HG03039 (cell line): ENCODE measurements around the gene AFG1L.
"Not testable (repeated sequence)": the region's sequence is repeated elsewhere in the genome, so short reads cannot be mapped to it uniquely, and the experiment has no call there.

Source experiments
- ATAC-seq: cut with Tn5 transposase; IDR thresholded peaks from one replicate; pipeline ENCODE4 v1.9.1; 2021; ENCODE audit warnings: mild to moderate bottlenecking, moderate library complexity; ENCODE audit not compliant: unreplicated experiment

The AFG1L gene

DNA sequence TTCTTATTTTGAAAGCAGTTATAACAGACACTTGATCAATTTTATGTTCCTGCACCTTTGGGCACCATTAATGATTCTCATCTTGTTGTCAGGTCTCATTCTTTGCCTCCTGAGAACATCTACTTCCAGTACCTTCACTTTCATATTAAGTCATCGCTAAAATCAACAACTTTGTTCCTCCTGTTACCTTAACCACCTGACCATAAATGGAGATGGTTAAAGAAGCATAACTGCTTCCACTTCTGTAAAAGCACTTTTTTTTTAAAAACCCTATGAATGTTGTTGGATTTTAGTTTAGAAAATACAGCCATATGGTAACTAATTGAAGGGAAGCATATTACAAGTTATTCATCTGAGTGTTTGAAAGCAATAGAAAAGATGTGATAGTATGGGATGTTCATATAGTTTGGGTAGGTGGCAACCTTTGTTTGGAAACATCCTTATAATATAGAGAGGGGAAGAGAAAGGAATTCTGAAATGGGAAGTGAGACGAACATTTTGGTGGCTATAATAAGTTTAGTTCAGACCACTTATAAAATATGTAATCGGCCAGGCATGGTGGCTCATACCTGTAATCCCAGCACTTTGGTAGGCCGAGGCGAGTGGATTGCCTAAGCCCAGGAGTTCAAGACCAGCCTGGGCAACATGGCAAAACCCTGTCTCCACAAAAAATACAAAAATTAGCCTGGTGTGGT, 53.9 kb downstream of the AFG1L start:
- peak; percentile 84 for ATAC-seq

DNA sequence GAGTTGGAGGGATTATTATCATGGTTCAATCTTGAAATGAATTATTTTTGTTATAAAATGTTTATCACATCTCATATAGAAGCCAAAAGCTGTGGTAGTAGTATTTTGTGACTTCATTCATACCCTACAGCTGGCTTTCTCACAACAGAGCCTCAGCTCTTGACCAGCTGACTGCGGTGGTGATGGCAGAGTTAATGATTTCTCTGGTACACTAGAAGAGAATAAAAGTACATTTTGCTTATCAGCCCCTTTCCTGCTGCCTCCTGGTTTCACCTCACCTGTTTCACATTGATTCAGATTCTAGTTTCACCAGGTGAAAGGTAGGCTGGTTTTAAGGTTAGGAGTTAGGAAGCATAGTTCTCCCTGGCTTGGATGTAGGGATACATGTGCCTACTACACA, 55.7 kb downstream of the AFG1L start:
- ATAC-seq: no peak

DNA sequence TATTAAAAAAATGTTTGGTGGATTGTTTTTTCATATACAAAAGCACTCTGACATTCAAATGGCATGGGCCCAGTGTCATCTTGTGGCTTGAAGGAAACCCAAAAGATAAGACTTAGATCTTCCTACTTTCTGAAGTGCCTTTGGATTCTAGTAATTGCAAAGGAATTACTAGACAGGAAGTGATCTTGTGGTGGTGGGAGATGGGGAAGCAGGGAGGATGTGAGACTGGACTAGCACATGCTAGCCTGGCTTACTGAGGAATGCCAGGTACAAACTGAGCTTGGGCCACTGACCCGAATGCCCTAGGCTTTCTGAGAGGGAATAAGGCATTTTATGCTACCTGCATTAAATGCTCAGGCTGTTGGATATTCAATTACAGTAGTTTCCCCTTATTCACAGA, 59.0 kb downstream of the AFG1L start:
- no peak for ATAC-seq

DNA sequence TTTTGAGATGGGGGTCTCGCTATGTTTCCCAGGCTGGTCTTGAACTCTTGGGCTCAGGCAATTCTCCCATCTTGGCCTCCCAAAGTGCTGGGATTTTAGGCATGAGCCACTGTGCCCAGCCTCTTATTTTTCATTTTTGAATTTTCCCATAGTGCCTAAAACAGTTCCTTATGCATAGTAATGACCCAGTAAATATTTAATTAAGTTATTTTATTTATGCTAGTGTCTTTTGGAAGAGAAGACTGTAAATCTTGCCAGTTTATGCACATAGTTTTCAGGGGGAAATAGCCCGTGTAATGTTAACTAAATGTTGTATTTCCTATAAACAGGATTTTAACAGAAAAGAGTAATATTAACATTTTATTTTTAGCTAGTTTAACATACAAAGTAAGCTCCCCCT, 60.3 kb downstream of the AFG1L start:
- no peak for ATAC-seq

DNA sequence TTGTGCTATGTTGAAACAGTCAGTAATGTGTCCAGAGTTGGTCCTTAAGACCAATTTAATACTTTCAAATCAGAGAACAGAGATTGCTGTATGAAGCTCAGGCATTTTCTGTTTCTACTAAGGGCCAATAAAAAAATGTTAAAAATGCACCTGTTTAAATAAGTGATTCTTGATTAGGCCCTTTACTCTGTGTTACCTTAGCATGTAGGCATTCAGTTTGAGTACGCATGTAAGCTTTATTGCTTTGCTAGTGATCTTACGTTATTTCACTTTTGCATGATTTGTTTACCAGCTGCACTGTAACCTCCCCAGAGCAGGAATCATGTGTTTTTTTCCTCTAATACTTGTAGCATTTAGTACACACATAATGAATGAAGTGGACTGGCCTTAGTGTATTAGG, 61.0 kb downstream of the AFG1L start:
- ATAC-seq: no peak

DNA sequence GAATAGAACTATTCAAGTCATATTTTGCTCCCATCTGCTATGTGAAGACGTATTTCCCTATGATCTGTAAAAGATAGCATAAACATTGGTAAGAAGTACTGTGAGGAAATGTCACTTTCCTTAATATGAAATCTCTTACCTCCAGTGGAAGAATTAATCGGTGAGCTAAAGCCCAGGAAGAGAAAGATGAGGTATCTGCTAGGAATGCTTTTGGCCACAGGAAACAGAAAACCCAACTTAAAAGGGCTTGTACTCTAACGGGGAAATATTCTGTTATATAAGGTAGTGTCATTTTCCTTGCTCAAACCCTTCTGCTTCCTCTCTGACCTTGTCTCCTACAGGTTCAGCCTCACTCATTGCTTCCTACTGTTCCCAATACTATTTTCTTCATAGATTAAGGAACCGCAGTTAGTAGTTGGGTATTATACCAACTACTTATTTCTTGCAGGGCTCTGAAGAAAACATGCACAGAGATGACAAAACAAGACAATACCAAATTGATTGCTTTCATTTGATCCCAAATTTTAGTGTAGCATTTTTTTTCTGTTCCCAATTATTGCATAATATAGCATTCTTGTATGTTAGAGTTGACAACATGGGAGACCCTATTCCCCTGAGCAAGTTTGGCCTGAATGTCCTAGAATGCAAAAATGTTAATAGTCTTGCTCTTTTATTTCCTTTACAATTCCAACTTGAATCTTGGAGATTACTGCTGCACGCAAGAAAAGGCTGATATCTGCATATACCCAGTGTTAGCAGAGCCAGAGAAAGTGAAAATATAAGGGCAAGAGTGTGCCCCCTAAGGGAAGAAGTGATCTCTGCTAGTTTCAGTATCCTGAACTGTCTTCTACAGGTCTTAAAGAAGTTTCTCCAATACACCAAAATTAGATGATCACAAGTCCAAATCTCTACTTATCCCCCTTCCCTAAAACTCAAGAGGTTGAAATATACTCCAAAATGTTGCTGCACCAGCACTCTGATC, 65.3 kb downstream of the AFG1L start:
- no peak for ATAC-seq

DNA sequence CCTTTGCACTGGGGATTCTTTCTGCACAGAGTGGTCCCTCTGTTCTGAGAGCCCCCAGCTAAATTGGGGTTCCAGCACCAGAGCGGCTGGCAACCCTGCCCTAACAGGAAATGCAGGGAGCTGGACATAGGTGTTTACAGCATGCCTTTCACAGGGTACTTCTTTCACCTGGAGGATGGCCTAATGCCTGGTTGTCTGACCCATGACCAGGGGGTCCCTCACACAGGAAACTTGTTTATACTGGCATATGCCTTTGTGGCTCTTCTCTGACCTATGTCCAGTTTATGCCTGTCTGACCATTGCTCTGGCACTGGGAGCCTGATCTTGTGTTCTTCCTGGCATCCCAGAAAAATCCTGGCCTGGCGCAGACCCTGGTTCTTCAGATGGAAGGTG, 66.1 kb downstream of the AFG1L start:
- no peak for ATAC-seq

DNA sequence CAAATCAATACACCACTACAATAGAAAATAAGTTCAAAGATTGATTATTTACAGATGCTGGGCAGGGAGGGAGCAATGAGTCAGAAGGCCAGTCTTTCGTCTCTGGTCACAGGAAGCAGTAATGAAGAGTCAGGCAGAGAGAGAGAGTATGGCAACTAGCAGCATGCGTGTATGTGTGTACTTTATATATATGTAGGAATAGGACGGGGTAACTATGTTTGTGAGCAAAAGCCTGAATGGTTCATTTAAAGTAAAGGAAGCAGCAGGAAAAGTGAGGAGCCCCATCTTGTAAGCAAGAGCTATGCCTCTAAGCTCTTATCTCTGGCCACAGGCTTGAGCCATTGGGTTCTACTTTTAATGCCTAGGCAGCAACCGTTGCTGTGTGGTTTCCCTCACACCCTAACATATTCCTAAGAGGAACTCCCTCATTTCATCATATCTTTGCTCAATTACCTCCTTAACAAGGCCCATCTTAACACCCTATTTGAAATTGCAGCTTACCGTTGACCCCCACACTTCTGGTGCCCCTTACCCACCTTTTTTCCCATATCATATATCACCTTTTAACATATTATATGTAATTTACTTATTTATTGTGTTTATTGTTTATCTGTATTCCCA, 66.6 kb downstream of the AFG1L start:
- no peak for ATAC-seq

DNA sequence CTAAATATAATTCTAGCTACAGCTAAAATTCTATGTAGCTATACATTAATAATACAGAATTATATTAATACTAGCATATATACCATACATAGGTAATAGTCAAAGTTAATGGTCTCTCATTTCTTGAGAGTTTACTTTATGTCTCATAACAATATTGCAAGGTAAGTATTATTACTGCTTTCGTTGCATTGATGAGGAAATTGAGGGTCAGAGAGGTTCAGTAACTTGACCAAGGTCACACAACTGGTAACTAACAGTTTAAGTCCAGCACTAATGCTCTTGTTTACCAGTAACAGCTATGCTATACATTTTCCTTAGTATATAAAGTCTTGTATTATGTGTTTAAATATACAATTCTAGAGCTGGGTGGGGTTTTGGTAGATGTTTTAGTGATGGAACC, 67.6 kb downstream of the AFG1L start:
- ATAC-seq: no peak

DNA sequence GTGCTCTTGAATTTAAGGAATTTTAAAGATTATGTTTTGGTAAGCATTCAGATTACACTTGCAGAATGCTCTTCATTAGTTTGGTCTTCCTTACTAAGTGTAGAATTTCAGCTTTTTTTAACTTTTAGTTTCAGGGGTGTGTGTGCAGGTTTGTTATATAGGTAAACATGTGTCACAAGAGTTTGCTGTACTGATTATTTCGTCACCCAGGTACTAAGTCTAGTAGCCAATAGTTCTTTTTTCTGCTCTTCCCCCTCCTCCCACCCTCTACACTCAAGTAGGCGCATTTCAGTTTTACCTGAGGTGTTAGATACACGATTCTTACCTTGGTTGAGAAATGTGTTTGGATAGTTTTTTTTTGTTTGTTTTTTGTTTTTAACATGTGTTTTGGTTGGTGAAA, 68.3 kb downstream of the AFG1L start:
- no peak for ATAC-seq

DNA sequence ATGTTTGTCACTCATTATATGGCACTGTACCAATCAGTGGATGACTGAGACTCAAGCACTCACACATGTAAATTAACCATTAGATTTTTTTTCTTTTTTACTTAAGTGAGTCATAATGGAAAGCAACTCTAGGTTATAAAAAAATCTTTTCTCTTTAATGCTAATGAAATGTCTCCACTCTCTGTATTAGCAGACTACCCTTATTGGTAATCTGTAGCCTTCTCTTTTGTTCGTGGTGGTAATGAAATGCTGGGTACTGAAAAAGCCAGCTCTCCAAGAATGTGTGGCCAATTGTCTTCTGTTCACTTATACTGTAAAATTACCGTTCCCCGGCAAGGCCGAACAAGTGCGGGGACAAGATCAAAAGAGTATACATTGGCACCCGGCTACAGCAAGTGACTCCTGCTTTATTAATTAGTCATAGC, 69.0 kb downstream of the AFG1L start:
- no peak for ATAC-seq

DNA sequence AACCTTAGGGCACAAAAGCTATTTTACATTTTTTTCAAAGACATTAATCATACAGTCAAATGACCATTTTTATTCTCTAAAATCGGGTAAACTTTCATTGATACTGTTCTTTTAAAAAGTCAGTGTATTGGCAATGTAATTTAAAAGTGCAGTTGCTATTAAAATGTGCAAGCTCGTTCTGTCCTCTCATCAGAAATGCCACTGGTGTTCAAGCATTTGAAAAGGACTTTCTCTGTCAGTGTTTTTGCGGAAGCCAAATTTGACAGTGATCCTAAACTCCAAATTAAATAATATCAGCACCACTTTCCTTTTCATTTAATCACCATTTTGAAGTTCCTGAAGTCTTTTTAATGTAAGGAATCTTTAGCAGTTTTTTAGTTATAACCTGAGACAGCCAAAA, 69.6 kb downstream of the AFG1L start:
- no peak for ATAC-seq

DNA sequence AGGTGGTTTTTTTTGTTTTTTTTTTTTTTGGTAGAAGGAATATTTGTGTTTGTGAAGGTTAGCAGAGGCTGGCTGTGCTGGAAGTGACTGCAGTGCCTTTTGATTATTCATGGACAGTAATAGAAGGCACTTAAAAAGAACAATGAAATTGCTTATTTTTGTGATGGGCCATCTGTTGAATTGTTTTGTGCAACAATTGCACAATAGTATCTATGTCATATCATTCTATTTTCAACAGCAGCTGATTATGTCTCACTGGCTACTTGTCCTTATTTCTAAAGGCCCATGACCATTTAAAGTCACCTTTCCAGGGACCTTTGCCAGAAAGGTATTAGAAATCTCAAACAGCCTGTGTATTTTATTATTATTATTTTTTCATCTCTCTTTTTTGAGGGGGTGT, 70.6 kb downstream of the AFG1L start:
- ATAC-seq: no peak

DNA sequence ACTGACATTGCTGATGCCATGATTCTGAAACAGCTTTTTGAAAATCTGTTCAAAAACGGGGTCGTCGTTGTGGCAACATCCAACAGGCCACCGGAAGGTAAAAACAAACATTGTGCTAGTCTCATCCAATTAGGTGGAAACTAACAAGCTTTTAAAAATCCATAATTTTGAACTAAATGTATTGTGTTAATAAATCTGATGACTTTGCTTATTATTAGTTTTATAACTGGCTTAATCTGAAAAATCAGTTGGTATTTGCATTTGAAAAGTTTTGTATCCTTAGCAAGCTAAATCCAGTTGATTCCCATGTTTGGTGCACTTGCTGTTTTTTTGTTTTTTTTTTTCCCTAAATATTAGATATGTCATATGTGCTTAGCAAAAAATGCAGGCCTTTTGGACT, 71.4 kb downstream of the AFG1L start:
- no peak for ATAC-seq

DNA sequence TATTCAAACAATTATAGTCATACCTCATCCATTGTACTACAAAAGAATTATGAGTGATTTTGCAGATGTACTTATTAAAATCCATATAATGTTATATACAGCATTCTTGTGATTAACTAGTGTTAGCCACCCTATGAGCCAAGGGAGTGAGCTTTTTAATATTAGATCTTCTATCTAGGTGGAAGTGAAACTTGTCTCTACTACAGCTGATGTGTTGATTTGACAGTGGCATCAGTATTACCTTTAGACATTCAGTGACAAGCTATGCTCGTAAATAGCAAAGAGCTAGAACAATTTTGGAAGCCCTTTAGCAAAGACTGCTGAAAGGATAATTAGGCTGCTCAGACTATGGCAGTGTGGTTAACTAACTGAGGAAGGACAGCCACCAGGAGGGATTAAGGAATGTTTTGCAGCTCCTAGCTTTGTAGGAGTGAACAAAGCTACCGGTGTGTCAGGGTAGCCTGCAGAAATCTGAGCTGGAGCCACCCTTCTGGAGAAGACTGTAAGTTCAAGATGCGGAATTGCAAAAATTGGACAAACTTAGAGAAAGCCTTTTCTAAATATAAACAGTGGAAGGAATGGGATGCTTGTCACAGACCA, 73.7 kb downstream of the AFG1L start:
- no peak for ATAC-seq

DNA sequence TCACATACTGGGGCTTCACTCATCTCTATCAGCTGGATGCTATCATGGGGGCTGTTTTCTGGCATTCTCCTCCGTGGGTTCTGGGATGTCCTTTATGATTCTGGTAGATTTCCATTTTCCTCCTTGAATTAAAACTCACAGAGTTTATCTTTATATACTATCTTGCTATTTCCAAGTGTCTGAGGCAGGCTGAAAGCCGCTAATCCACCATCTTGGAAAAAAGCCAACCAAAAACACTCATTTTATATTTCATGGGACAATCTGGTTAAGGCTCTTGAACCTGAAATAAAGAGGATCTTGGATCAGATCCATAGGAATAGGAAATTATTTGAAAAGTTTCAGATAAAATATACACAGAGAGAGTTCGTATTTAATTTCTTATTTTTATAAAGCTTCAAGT, 86.0 kb downstream of the AFG1L start:
- no peak for ATAC-seq

DNA sequence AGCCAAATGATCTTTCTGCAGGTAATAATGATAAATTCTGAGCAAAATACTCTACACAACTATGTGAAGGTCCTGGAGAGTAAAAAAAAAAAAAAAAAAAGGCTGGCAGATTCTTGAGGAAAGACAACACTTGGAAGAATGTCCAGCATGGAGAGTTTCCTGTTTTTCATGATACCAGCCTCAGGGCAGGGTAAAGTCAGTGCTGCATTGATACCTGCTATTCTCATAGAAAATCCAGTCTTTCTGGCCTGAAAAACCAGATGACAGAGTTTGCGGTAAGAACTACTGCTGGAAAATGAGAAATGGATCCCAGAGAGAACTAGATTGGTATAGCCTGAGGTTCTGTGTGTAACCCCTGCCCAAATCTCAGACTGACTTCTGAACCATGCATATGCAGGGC, 89.1 kb downstream of the AFG1L start:
- ATAC-seq: no peak

DNA sequence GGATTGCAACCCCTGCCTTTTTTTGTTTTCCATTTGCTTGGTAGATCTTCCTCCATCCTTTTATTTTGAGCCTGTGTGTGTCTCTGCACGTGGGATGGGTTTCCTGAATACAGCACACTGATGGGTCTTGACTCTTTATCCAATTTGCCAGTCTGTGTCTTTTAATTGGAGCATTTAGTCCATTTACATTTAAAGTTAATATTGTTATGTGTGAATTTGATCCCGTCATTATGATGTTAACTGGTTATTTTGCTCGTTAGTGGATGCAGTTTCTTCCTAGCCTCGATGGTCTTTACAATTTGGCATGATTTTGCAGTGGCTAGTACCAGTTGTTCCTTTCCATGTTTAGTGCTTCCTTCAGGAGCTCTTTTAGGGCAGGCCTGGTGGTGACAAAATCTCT, 94.3 kb downstream of the AFG1L start:
- ATAC-seq: not testable (repeated sequence)

DNA sequence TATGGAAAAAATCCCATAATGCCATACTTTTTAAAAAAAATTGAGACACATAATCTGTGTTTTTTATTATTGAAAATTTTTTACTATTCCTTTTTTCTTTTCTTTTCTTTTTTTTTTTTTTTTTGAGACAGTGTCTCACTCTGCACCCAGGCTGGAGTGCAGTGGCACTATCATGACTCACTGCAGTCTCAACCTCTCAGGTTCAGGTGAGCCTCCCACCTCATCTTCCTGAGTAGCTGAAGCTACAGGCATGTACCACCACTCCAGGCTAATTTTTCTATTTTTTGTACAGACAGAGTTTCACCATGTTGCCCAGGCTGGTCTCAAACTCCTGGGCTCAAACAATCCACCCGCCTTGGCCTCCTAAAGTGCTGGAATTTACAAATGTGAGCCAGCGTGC, 100.4 kb downstream of the AFG1L start:
- ATAC-seq: no peak

DNA sequence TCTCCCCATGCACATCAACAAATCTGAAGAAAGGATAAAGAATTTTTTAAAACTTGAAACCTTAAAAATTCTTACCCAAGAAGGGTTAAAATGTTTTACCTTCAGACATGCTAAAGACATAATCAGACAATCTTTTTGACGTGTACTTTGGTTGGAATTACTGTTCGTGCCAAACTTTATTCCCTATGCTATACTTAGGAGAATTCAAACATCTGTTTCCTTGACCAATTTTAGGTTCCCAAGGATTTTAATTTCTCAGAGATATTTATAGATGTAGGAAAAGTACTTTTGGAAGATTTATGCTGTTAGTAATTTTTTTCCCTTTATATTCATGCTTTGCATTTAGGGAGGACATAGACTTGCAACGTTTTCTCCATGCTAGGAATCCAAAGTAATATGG, 108.4 kb downstream of the AFG1L start:
- ATAC-seq: no peak

DNA sequence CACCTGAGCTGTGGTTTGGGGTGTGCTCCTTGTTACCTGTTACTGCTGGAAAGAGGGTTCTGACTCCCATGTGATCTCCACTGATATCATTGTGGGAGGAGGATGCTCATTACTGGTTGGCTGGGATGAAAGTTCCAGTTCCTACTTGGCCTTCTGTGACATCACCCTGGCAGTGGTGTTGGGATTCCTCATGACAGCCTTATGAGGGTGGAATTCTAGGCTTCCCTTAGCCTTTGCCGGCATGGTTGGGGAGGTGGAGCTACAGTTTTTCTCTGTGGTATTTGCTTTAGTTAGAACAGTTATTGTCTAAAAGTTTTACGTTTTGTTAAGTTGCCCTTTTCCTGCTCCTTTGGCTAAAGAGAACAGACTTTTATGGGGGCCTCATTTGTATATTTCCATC, 112.1 kb downstream of the AFG1L start:
- ATAC-seq: no peak
